Endothelial cell of hepatic sinusoid (primary cell): ENCODE results near the gene PRIMPOL.

Experiments used
- in situ Hi-C: cut with HindIII; loops from 2 replicates; pipeline ENCODE4 v1.10.0; 2017; ENCODE audit warnings: low sequenced_read_pairs

PRIMPOL gene

DNA sequence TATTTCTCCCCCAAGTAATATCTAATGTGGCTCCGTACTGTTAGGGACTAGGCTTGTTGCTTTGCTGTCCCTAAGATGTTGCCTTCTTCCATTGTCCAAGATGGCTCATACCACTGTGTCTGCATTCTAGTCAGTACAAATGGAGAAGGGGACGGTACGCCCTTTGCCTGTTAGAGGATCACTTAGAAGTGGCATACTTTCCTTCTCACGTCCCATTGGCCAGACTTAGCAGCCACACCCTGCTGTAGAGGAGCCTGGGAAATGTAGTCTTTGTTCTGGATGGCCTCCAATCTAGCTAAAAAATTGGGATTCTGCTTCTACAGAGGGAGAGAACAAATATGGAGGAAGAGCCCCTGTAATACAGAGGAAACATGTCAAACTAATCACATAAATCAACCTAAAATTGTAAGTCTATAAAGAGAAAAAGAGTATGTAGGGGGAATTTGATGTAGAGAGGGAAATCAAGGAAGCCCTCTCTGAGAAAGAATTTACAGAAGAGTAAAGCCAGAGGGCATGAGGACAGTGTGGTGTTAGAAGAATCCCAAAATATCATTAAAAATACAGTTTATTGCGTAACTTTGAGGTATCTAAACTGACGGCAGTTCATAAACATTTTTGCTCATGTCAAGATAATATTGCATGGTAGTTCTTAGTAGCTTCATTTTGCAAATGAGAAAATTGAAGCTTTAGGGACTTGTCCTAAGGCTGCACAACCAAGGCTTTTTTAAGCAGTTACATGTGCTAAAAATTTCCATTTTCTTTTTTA, 15.1 kb downstream of the PRIMPOL start:
- in situ Hi-C loops: no loop called here

DNA sequence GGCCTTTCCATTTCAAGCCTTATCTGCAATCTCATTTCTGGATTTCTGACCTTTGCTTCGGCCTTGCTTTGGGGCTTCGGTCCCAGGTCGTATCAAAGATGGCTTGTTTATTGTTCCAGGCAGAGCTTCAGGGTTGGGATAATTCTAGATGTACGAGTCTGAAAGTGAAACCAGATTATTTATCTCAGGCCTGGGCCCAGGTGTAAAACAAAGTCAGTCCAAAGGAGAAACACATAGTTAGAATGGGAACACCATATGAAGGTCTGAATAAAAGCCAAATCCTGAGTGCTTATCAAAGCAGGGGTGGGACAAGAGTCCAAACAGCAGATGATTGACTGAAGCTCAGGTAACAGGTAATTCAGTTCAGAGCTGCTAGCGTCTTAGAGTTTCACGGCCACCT, 17.1 kb downstream of the PRIMPOL start:
- in situ Hi-C loops: no loop called here

DNA sequence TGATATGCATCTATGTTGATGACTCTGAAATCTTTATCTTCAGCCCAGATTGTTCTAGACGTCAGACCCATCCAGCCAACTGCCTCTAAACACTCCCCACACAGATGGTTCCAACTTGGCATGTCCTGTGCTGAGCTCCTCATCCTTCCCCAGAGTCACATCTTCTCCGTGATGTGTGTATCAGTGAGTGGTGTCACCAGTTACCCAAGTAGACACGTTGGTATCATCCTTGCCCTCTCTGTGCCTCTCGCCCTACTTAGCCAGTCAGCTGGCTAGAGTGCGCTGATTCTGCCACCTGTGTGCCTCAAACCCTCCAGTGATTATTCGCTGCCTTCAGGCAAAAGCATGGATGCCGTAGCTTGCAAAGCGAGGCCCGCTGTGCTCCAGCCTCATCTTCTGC, 18.6 kb downstream of the PRIMPOL start:
- in situ Hi-C loops: no loop called here

- in situ Hi-C loops: no loop called here
These were observed 19.1 kb downstream of the PRIMPOL start for GRCh38 chr4:184668511-184669114.

- in situ Hi-C loops: no loop called here
These were observed 19.7 kb downstream of the PRIMPOL start for GRCh38 chr4:184669251-184669650.

DNA sequence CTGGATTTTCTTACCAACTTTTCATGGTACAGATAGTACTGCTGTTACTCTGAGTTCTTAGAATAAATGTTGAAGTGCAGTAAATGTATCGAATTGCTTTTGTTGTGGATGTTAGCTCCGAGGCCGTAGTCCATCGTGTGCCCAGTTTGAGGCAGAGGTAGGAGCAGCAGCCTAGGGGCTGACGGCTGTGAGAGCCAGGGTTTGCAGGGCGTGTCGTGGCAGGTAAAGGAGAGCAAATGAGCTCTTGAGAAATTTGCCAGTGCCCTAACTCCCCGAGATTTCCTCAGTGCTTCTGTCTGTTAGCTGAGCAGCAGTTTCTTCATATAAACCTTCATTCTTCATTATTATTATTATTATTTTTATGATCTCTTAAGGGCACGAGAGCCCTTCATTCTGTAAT, 21.6 kb downstream of the PRIMPOL start:
- in situ Hi-C loops: no loop called here

- in situ Hi-C loops: no loop called here
These were observed 23.2 kb downstream of the PRIMPOL start for GRCh38 chr4:184672741-184673140.

- in situ Hi-C loops: no loop called here
These were observed 24.5 kb downstream of the PRIMPOL start for GRCh38 chr4:184674011-184674410.

GRCh38 chr4:184675018-184675417, 25.5 kb downstream of the PRIMPOL start:
- in situ Hi-C loops: no loop called here

DNA sequence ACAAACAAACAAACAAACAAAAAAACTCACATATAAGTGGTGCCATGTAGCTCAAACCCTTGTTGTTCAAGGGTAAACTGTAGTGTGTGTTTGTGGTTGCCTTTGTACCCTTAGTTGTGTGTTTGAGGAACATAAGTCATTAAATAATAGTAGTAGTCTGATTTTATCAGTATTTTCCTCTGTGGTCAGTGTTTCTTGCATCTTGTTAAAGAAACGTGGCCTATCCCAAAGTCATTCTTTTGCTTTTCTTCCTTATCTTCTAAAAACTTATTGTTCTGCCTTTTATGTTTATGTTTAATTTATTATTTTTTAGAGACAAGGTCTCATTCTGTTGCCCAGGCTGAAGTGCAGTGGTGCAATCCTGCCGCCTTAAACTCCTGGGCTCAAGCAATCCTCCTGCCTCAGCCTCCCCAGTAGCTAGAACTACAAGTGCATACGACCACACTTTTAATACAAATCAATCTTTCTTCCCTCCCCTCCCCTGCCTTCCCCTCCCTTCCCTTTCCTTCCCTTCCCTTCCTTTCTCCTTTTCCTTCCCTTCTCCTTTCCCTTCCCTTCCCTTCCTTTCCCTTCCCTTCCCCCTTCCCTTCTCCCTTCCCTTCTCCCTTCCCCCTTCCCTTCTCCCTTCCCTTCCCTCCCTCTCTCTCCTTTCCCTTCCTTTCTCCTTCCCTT, 26.4 kb downstream of the PRIMPOL start:
- in situ Hi-C loops: no loop called here

GRCh38 chr4:184680698-184681097, 31.2 kb downstream of the PRIMPOL start:
- in situ Hi-C loops: no loop called here

- in situ Hi-C loops: no loop called here
These were observed 32.4 kb downstream of the PRIMPOL start for GRCh38 chr4:184681916-184682315.

- in situ Hi-C loops: loop anchor here (5.0 kb wide), 1 partner anchor 57 kb away; no protein-coding TSS in a partner anchor
These were observed 35.1 kb downstream of the PRIMPOL start for GRCh38 chr4:184684491-184685189.

GRCh38 chr4:184688005-184688404, 38.5 kb downstream of the PRIMPOL start:
- in situ Hi-C loops: loop anchor here (5.0 kb wide), 1 partner anchor 61 kb away; no protein-coding TSS in a partner anchor

DNA sequence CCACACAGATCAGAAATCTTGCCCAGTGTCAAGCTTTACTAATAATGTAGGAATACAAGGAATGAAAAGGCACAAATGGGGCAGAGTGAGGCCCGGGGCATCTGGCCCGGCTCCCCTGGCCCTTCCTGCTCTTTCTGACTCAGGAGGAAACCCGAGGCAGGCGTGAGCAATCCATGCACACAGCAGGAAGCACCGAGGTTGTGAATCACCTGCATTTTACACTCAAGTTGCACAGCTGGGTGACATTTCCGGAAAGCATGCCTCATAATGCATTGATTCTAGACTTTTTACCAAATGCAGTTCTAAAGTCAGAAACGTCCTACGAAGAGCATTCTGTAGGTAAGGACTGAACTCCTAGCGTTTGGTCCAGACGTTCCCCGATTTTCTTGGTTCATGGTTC, 38.9 kb downstream of the PRIMPOL start:
- in situ Hi-C loops: loop anchor here (5.0 kb wide), 1 partner anchor 61 kb away; no protein-coding TSS in a partner anchor

DNA sequence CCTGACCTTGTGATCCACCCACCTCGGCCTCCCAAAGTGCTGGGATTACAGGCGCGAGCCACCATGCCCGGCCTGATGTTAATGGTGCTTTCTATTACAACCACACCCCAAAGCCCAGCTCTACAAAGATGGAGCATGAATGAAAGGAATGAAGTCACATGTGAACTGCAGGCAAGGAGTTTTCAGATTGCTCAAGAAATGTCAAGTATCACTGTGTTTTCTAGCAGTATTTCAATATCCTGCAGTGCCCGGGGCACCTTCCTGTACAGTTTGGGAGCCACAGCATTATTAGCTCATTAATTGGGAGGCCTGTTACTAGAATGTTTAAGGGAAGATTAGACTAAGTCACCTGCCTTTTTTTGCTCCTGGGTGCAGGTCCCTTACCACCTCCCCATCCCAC, 40.1 kb downstream of the PRIMPOL start:
- in situ Hi-C loops: loop anchor here (5.0 kb wide), 1 partner anchor 62 kb away; no protein-coding TSS in a partner anchor

- in situ Hi-C loops: no loop called here
These were observed 43.5 kb downstream of the PRIMPOL start for GRCh38 chr4:184693056-184693455.

GRCh38 chr4:184694412-184694956, 44.9 kb downstream of the PRIMPOL start:
- in situ Hi-C loops: no loop called here

DNA sequence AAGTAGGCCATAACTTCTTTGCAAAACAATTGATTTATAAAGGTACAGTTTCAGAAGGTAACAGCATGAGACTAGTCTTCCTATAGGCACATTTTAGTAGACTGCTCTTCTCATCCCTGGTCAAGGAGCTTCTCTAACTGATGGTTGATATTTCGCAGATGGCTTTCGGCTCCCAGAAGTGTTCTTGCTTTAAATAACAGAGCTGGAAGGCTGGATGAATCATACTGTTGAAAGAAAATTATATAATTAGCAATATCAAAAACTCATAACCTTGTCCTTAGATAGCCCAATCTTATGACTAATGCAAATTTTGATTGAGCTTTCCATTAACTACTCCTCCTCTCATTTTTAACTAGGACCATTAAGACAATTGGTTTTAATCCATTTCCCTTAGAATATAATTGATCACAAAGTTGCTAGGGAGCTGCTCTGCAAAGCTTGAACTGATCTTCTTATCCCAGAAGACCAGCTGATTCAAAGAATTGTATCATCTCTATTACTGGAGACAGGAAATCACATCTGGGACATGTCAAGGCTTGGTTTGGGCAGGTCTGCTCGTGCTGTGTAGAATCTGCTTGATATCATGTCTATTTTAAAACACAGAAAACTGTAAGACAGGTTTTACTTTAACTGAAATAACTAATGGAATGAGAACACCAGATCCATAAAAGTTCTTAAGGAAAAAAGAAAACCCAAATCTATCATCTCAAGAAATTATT, 45.8 kb downstream of the PRIMPOL start:
- in situ Hi-C loops: no loop called here

GRCh38 chr4:184697956-184698355, 48.4 kb downstream of the PRIMPOL start:
- in situ Hi-C loops: no loop called here
